CD14-positive monocyte (primary cell): Measurements from ENCODE around the gene TIPRL. TPM values are rescaled to one million over a fixed set of nuclear protein-coding genes. Genes with fewer than 3 reads are reported as not detected.

ENCODE experiments used
- DNase-seq, 3 donors: peaks; one replicate each; pipeline ENCODE4 v3.0.0-alpha.2; 2011 to 2022
- H2AFZ ChIP-seq: 2 replicates; pipeline ENCODE4 v1.6.0; 2012; ENCODE audit warnings: mild to moderate bottlenecking, low read depth, low read length, inconsistent platforms; ENCODE audit not compliant: insufficient read depth, poor library complexity, severe bottlenecking
- H3K27ac ChIP-seq, 2 donors: 1 replicate in 1 of 2; 2 replicates in 1 of 2; pipeline ENCODE4 v1.5.1; 2012 to 2013; ENCODE audit warnings: low read length in 2 of 2, control low read depth in 1 of 2, inconsistent platforms in 1 of 2, low read depth in 1 of 2, mild to moderate bottlenecking in 1 of 2
- H3K27me3 ChIP-seq, 2 donors: one replicate each; pipeline versions ENCODE4 v1.6.0 to v1.6.1; 2011 to 2013; ENCODE audit warnings: low read length in 2 of 2; ENCODE audit not compliant: control insufficient read depth in 2 of 2, insufficient read depth in 2 of 2
- H3K36me3 ChIP-seq, 2 donors: replicated peaks in 1 of 2; 1 replicate in 1 of 2; 2 replicates in 1 of 2; pipeline versions ENCODE4 v1.5.1 to v1.6.1; 2012 to 2013; ENCODE audit warnings: low read length in 2 of 2, control low read depth in 1 of 2, inconsistent platforms in 1 of 2, mild to moderate bottlenecking in 1 of 2; ENCODE audit not compliant: insufficient read depth in 2 of 2, control insufficient read depth in 1 of 2
- H3K4me1 ChIP-seq, 2 donors: 1 replicate in 1 of 2; 2 replicates in 1 of 2; pipeline versions ENCODE4 v1.5.1 to v1.6.1; 2012 to 2013; ENCODE audit warnings: low read length in 2 of 2, control low read depth in 1 of 2, inconsistent platforms in 1 of 2, mild to moderate bottlenecking in 1 of 2, moderate library complexity in 1 of 2; ENCODE audit not compliant: insufficient read depth in 2 of 2, control insufficient read depth in 1 of 2
- H3K4me2 ChIP-seq: replicated peaks from 2 replicates; pipeline ENCODE3; 2012; ENCODE audit warnings: low read length, moderate library complexity, mild to moderate bottlenecking; ENCODE audit not compliant: poor library complexity, severe bottlenecking; ENCODE audit errors: extremely low read depth
- H3K4me3 ChIP-seq, 3 experiments: fragments of 200-600 bp in 1 of 3; sonication (generic) in 1 of 3; replicated peaks in 1 of 3; 1 replicate in 2 of 3; 2 replicates in 1 of 3; pipeline ENCODE4 v1.5.1; 2011 to 2013; ENCODE audit warnings: low read length in 3 of 3, mild to moderate bottlenecking in 3 of 3, control low read depth in 2 of 3, low read depth in 2 of 3, inconsistent platforms in 1 of 3, moderate library complexity in 1 of 3
- H3K79me2 ChIP-seq: 2 replicates; pipeline ENCODE4 v1.6.0; 2012; ENCODE audit warnings: mild to moderate bottlenecking, control low read depth, inconsistent platforms, low read length, moderate library complexity; ENCODE audit not compliant: insufficient read depth
- H3K9ac ChIP-seq: 2 replicates; pipeline ENCODE4 v1.6.0; 2017; ENCODE audit warnings: low read length, mild to moderate bottlenecking; ENCODE audit not compliant: insufficient read depth, poor library complexity, severe bottlenecking
- H3K9me3 ChIP-seq, 2 donors: replicated peaks in 1 of 2; 1 replicate in 1 of 2; 2 replicates in 1 of 2; pipeline versions ENCODE4 v1.5.1 to v1.6.1; 2012 to 2013; ENCODE audit warnings: low read length in 2 of 2, control low read depth in 1 of 2; ENCODE audit not compliant: control insufficient read depth in 1 of 2, insufficient read depth in 1 of 2
- H4K20me1 ChIP-seq: 2 replicates; pipeline ENCODE4 v1.6.0; 2012; ENCODE audit warnings: mild to moderate bottlenecking, low read length, control low read depth, moderate library complexity; ENCODE audit not compliant: insufficient read depth
- H3K27ac Mint-ChIP-seq, 7 donors: one replicate each; pipeline ENCODE4 v1.8.0; 2020; ENCODE audit warnings: mild to moderate bottlenecking in 7 of 7, mixed read lengths in 7 of 7, moderate library complexity in 6 of 7, inconsistent platforms in 2 of 7
- H3K27me3 Mint-ChIP-seq, 3 donors: one replicate each; pipeline ENCODE4 v1.8.0; 2021 to 2022; ENCODE audit warnings: low read depth in 3 of 3, mild to moderate bottlenecking in 3 of 3, mixed read lengths in 3 of 3, moderate library complexity in 3 of 3, inconsistent platforms in 1 of 3
- H3K36me3 Mint-ChIP-seq, 2 donors: one replicate each; pipeline ENCODE4 v1.8.0; 2020; ENCODE audit warnings: mixed read lengths in 2 of 2, inconsistent platforms in 1 of 2, mild to moderate bottlenecking in 1 of 2
- H3K4me1 Mint-ChIP-seq: one replicate; pipeline ENCODE4 v1.8.0; 2020; ENCODE audit warnings: mild to moderate bottlenecking, mixed read lengths
- H3K4me3 Mint-ChIP-seq, 2 donors: one replicate each; pipeline ENCODE4 v1.8.0; 2020; ENCODE audit warnings: mild to moderate bottlenecking in 2 of 2, mixed read lengths in 2 of 2, moderate library complexity in 1 of 2
- H3K9me3 Mint-ChIP-seq, 7 donors: one replicate each; pipeline ENCODE4 v1.8.0; 2020 to 2022; ENCODE audit warnings: mixed read lengths in 7 of 7, mild to moderate bottlenecking in 6 of 7, moderate library complexity in 6 of 7, inconsistent platforms in 2 of 7
- WGBS: methylation state at CpG from one replicate; pipeline ENCODE4 v1.1.5; 2013; ENCODE audit warnings: missing lambda C conversion rate; ENCODE audit not compliant: insufficient coverage; 5-methylcytosine and 5-hydroxymethylcytosine counted together
- intact Hi-C, 2 donors: fragments of 100-400 bp; cut with micrococcal nuclease; formaldehyde crosslinking; loops; one replicate each; pipeline versions ENCODE4 v1.15.0 to v1.15.1; 2023
- polyA plus RNA-seq, 3 donors: library from polyadenylated mRNA; depleted of rRNA in 1 of 3; unstranded in 2 of 3; stranded (reverse) in 1 of 3; fragments of 300-500 nt in 2 of 3; fragments of >200 nt in 1 of 3; fragmentation: Illumina TruSeq in 2 of 3; gene quantifications; 1 replicate in 2 of 3; 2 replicates in 1 of 3; pipeline ENCODE4 v1.2.3, GENCODE V29; 2012 to 2021
- TF ChIP-seq, protein P1 (sequence below): fragments of 200-600 bp; IDR thresholded peaks from one replicate; pipeline ENCODE4 v1.8.0; 2022; ENCODE audit warnings: antibody characterized with exemption, mild to moderate bottlenecking

TIPRL gene
- polyA plus RNA-seq, 3 donors, result 8.7 to 35.0 (median 30.2) TPM

DNA sequence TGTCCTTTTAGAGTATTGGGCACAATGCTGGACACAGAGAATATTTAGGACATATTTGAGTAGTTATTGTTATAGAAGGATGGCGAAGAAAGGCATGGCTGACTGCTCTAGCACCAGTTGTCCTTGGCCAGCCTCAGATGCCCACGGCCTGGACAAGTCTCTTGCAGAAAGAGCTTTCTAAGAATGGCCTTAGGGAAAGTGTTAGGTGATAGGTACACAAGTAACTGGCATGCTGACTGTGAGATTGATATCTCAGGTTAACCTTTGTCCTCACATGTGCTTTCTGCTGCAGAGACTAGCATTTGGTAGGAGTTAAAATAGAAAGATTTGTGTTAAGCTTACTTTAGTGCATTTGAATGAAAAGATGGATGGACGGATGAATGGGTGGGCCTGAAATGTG lies 57.2 kb downstream of the TIPRL start:
- Histone ChIP-seq H3K4me3 (no peak overlapping the region), H3K9ac (no peak overlapping the region), H3K4me1 (no peaks in the 10 kb centered on the region), H3K27ac (no peak overlapping the region), H3K9me3 (no peaks in the 10 kb centered on the region), H3K36me3 (peaks cover 95 to 100% of the 10 kb centered on the region in 2 donors), H3K4me2 (no peak overlapping the region), H3K79me2 (peaks cover 73% of the 10 kb centered on the region), H2AFZ (no peak overlapping the region), H3K27me3 (no peaks in the 10 kb centered on the region), H4K20me1 (peaks cover 99% of the 10 kb centered on the region)
- intact Hi-C loops, result no loop called here
- 97% methylated on average over 3 of the region's 3 CpGs for WGBS
- H3K27me3 Mint-ChIP-seq, result no peaks in the 10 kb centered on the region
- H3K36me3 Mint-ChIP-seq, result peaks cover 89 to 99% of the 10 kb centered on the region in 2 donors
- peak overlapping the region in 2 of 7 donors; percentile 2 to 10 for H3K27ac Mint-ChIP-seq
- no peaks in the 10 kb centered on the region for H3K9me3 Mint-ChIP-seq
- TF ChIP-seq, protein P1, sequence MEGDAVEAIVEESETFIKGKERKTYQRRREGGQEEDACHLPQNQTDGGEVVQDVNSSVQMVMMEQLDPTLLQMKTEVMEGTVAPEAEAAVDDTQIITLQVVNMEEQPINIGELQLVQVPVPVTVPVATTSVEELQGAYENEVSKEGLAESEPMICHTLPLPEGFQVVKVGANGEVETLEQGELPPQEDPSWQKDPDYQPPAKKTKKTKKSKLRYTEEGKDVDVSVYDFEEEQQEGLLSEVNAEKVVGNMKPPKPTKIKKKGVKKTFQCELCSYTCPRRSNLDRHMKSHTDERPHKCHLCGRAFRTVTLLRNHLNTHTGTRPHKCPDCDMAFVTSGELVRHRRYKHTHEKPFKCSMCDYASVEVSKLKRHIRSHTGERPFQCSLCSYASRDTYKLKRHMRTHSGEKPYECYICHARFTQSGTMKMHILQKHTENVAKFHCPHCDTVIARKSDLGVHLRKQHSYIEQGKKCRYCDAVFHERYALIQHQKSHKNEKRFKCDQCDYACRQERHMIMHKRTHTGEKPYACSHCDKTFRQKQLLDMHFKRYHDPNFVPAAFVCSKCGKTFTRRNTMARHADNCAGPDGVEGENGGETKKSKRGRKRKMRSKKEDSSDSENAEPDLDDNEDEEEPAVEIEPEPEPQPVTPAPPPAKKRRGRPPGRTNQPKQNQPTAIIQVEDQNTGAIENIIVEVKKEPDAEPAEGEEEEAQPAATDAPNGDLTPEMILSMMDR, result no peak
- H3K4me3 Mint-ChIP-seq, result no peak overlapping the region
- peaks cover 3% of the 10 kb centered on the region for H3K4me1 Mint-ChIP-seq
- DNase-seq, result no peak

DNA sequence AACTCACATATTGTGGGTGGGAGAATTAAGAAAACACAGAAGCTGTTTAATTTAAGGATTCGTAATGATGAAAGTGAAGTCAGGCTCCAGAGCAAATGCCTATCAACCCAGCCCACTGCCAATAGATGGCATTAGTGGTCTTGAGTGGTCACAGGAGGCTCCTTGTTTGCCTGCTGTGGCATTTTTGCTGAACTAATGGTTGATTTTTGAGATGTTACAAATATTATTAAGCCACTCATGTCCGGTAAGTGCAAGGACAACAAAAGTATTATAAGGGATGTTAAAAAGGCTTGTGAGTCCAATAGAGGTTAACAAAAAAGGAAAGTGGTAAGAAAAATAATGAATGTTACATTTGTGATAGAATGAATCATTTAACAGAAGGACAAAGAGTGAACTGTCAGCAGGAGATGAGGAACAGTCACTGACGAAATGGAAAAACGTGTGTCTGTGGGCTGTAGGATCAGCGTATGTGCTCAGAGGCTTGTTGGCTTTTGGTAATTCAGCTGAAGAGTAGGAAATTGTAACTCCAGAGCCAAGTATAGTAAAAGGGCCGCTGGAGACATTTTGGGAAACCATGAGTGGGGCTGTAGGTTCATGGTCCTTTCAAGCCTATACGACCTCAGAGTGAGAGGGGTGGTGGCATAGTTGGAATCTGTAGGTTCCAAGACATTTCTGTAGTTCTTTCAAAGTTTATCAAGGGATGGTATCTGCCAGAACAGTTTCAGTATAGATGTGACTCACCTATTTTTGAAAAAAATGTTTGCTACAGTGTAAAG lies 58.3 kb downstream of the TIPRL start:
- TF ChIP-seq, protein P1, result no peak
- H3K9me3 Mint-ChIP-seq, result no peaks in the 10 kb centered on the region
- no peak overlapping the region for H3K4me2 ChIP-seq
- DNase-seq, result no peak
- peaks cover 87 to 99% of the 10 kb centered on the region in 2 donors for H3K36me3 Mint-ChIP-seq
- H3K36me3 ChIP-seq, result peaks cover 96 to 100% of the 10 kb centered on the region in 2 donors
- no peaks in the 10 kb centered on the region for H3K27me3 Mint-ChIP-seq
- H3K4me1 ChIP-seq, result no peaks in the 10 kb centered on the region
- intact Hi-C loops, result no loop called here
- no peak overlapping the region for H2AFZ ChIP-seq
- H3K27me3 ChIP-seq, result no peaks in the 10 kb centered on the region
- H3K27ac ChIP-seq, result no peak overlapping the region
- no peak overlapping the region for H3K27ac Mint-ChIP-seq
- peaks cover 99% of the 10 kb centered on the region for H4K20me1 ChIP-seq
- H3K9ac ChIP-seq, result no peak overlapping the region
- H3K79me2 ChIP-seq, result peaks cover 62% of the 10 kb centered on the region
- WGBS, result 94% methylated on average over 5 of the region's 7 CpGs
- H3K9me3 ChIP-seq, result no peaks in the 10 kb centered on the region
- no peak overlapping the region for H3K4me3 ChIP-seq
- H3K4me1 Mint-ChIP-seq, result no peaks in the 10 kb centered on the region
- H3K4me3 Mint-ChIP-seq, result no peak overlapping the region
